ENCODE data around the gene BFAR. TPM values are rescaled to one million over a fixed set of nuclear protein-coding genes. Genes with fewer than 3 reads are reported as not detected.
A peak's percentile ranks its signal among the peaks of the same experiment; 100 is the strongest.
"Not testable (repeated sequence)": the region's sequence is repeated elsewhere in the genome, so short reads cannot be mapped to it uniquely, and the experiment has no call there.

Gene BFAR
- total RNA-seq, 1 donor from 2014 or later: 54.8 TPM

DNA sequence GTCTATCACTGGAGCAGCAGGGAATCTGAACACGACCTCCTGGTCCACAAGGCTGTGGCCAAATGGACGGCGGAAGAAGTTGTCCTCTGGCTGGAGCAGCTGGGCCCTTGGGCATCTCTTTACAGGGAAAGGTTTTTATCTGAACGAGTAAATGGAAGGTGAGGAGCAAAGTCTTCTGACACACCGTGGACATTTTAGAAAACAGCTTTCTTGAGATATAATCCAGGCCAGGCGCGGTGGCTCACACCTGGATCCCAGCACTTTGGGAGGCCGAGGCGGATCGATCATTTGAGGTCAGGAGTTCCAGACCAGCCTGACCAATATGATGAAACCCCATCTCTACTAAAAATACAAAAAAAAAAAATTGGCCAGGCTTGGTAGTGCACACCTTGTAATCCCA, 17.1 kb downstream of the BFAR start:
- H3K27me3 Mint-ChIP-seq (ENCODE audit: low read depth): no peaks in the 10 kb centered on the region
- intact Hi-C loops (cut with micrococcal nuclease): no loop called here
- no peak for DNase-seq (ENCODE audit: low spot score)
- peak overlapping the region; percentile 26 for H3K27ac Mint-ChIP-seq
- H3K4me1 Mint-ChIP-seq (ENCODE audit: low read depth): peaks cover 7% of the 10 kb centered on the region
- H3K9me3 Mint-ChIP-seq: no peaks in the 10 kb centered on the region
- H3K36me3 Mint-ChIP-seq (ENCODE audit: low read depth): peaks cover 65% of the 10 kb centered on the region
- H3K4me3 Mint-ChIP-seq (ENCODE audit: low read depth): no peak overlapping the region

GRCh38 chr16:14650629-14651028, 17.9 kb downstream of the BFAR start:
- no peaks in the 10 kb centered on the region for H3K27me3 Mint-ChIP-seq (ENCODE audit: low read depth)
- H3K4me3 Mint-ChIP-seq (ENCODE audit: low read depth): no peak overlapping the region
- peak overlapping the region; percentile 26 for H3K27ac Mint-ChIP-seq
- H3K4me1 Mint-ChIP-seq (ENCODE audit: low read depth): peaks cover 7% of the 10 kb centered on the region
- peaks cover 66% of the 10 kb centered on the region for H3K36me3 Mint-ChIP-seq (ENCODE audit: low read depth)
- no peaks in the 10 kb centered on the region for H3K9me3 Mint-ChIP-seq
- DNase-seq (ENCODE audit: low spot score): no peak
- intact Hi-C loops (cut with micrococcal nuclease): no loop called here

DNA sequence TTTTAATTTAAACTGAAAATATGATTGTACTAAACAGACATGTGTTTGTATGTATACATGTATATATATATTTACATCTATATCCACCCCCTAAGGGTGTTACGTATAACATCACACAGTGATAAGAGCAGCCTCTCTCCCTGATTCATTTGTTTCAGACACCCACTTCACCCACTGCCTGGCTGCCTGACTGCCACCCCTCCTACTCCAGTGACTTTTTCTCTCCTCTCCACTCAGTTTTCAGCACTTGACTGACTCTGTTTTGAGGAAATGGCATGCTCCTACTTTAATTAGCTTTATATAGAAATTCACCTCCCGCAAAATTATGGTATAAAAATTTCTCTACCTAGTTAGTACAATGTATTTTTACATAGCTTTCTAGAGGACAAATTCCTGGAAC, 20.0 kb downstream of the BFAR start:
- Mint-ChIP-seq H3K27me3 (ENCODE audit: low read depth) (no peaks in the 10 kb centered on the region), H3K36me3 (ENCODE audit: low read depth) (peaks cover 65% of the 10 kb centered on the region), H3K9me3 (no peaks in the 10 kb centered on the region), H3K4me1 (ENCODE audit: low read depth) (peaks cover 7% of the 10 kb centered on the region), H3K4me3 (ENCODE audit: low read depth) (no peak overlapping the region), H3K27ac (no peak overlapping the region)
- DNase-seq (ENCODE audit: low spot score): no peak
- intact Hi-C loops (cut with micrococcal nuclease): no loop called here

- no peaks in the 10 kb centered on the region for H3K9me3 Mint-ChIP-seq
- no peak overlapping the region for H3K4me3 Mint-ChIP-seq (ENCODE audit: low read depth)
- peak overlapping the region; percentile 61 for H3K27ac Mint-ChIP-seq
- H3K27me3 Mint-ChIP-seq (ENCODE audit: low read depth): no peaks in the 10 kb centered on the region
- intact Hi-C loops (cut with micrococcal nuclease): no loop called here
- no peak for DNase-seq (ENCODE audit: low spot score)
- peaks cover 7% of the 10 kb centered on the region for H3K4me1 Mint-ChIP-seq (ENCODE audit: low read depth)
- H3K36me3 Mint-ChIP-seq (ENCODE audit: low read depth): peaks cover 56% of the 10 kb centered on the region
Measured at GRCh38 chr16:14658063-14658462, 25.3 kb downstream of the BFAR start.

- intact Hi-C loops (cut with micrococcal nuclease): no loop called here
- peaks cover 59% of the 10 kb centered on the region for H3K36me3 Mint-ChIP-seq (ENCODE audit: low read depth)
- H3K27ac Mint-ChIP-seq: no peak overlapping the region
- H3K4me1 Mint-ChIP-seq (ENCODE audit: low read depth): peaks cover 3% of the 10 kb centered on the region
- H3K9me3 Mint-ChIP-seq: no peaks in the 10 kb centered on the region
- no peak for DNase-seq (ENCODE audit: low spot score)
- H3K4me3 Mint-ChIP-seq (ENCODE audit: low read depth): no peak overlapping the region
- H3K27me3 Mint-ChIP-seq (ENCODE audit: low read depth): no peaks in the 10 kb centered on the region
Measured at GRCh38 chr16:14667347-14668266, 34.9 kb downstream of the BFAR start.

GRCh38 chr16:14668556-14669223, 35.9 kb downstream of the BFAR start:
- intact Hi-C loops (cut with micrococcal nuclease): no loop called here

DNA sequence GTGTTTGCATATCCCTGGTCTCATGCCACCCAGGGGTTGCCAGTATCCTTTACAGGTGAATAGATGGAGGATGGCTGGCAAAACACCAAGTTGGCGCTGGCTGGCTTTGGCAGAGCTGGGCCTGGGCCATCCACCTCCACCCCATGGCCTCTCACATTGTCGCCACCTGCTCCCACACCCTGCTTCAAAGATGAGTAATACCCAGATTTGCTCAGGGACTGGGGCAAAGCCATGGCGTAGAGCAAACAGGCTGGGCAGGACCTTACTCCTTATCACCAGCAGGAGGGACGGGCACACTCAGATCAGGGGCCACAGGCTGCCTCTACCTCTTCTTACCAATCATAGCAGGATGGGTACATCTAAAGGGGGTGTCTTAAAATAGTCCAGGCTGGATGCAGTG, 37.0 kb downstream of the BFAR start:
- intact Hi-C loops (cut with micrococcal nuclease): no loop called here
- Mint-ChIP-seq H3K4me3 (ENCODE audit: low read depth) (no peak overlapping the region), H3K27ac (no peak overlapping the region), H3K4me1 (ENCODE audit: low read depth) (peaks cover 4% of the 10 kb centered on the region), H3K27me3 (ENCODE audit: low read depth) (no peaks in the 10 kb centered on the region), H3K36me3 (ENCODE audit: low read depth) (peaks cover 47% of the 10 kb centered on the region), H3K9me3 (no peaks in the 10 kb centered on the region)
- DNase-seq (ENCODE audit: low spot score): no peak

More at GRCh38 chr16:14668556-14669223, 35.9 kb downstream of the BFAR start:
- no peak overlapping the region for H3K4me3 Mint-ChIP-seq (ENCODE audit: low read depth)
- H3K27me3 Mint-ChIP-seq (ENCODE audit: low read depth): no peaks in the 10 kb centered on the region
- no peak for DNase-seq (ENCODE audit: low spot score)
- no peak overlapping the region for H3K27ac Mint-ChIP-seq
- H3K9me3 Mint-ChIP-seq: no peaks in the 10 kb centered on the region
- peaks cover 4% of the 10 kb centered on the region for H3K4me1 Mint-ChIP-seq (ENCODE audit: low read depth)
- peaks cover 53% of the 10 kb centered on the region for H3K36me3 Mint-ChIP-seq (ENCODE audit: low read depth)

- no peaks in the 10 kb centered on the region for H3K9me3 Mint-ChIP-seq
- H3K27ac Mint-ChIP-seq: no peak overlapping the region
- H3K27me3 Mint-ChIP-seq (ENCODE audit: low read depth): peaks cover 1% of the 10 kb centered on the region
- H3K4me3 Mint-ChIP-seq (ENCODE audit: low read depth): no peak overlapping the region
- intact Hi-C loops (cut with micrococcal nuclease): no loop called here
- no peak for DNase-seq (ENCODE audit: low spot score)
- peaks cover 23% of the 10 kb centered on the region for H3K36me3 Mint-ChIP-seq (ENCODE audit: low read depth)
- H3K4me1 Mint-ChIP-seq (ENCODE audit: low read depth): peaks cover 7% of the 10 kb centered on the region
Measured at GRCh38 chr16:14672403-14672971, 39.7 kb downstream of the BFAR start.

DNA sequence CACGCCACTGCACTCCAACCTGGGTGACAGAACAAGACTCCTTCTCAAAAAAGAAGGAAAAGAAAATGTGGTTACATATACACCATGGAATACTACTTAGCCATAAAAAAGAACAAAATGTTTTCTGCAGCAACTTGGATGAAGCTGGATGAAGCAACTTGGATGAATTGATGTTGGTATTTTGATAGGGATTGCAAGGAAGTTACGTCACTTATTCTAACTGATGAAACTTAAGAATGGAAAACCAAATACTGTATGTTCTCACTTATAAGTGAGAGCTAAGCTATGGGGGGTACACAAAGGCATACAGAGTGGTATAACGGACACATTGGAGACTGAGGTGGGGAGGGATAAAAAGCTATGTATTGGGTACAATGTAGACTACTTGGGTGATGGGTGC, 43.9 kb downstream of the BFAR start:
- Mint-ChIP-seq H3K27ac (no peak overlapping the region), H3K27me3 (ENCODE audit: low read depth) (peaks cover 1% of the 10 kb centered on the region), H3K9me3 (no peaks in the 10 kb centered on the region), H3K4me1 (ENCODE audit: low read depth) (peaks cover 7% of the 10 kb centered on the region), H3K36me3 (ENCODE audit: low read depth) (peaks cover 6% of the 10 kb centered on the region), H3K4me3 (ENCODE audit: low read depth) (no peak overlapping the region)
- DNase-seq (ENCODE audit: low spot score): no peak
- intact Hi-C loops (cut with micrococcal nuclease): no loop called here

- Mint-ChIP-seq H3K27ac (no peak overlapping the region), H3K36me3 (ENCODE audit: low read depth) (peaks cover 6% of the 10 kb centered on the region), H3K4me1 (ENCODE audit: low read depth) (peaks cover 4% of the 10 kb centered on the region), H3K9me3 (no peaks in the 10 kb centered on the region), H3K27me3 (ENCODE audit: low read depth) (peaks cover 1% of the 10 kb centered on the region), H3K4me3 (ENCODE audit: low read depth) (no peak overlapping the region)
- no peak for DNase-seq (ENCODE audit: low spot score)
- intact Hi-C loops (cut with micrococcal nuclease): no loop called here
Measured at GRCh38 chr16:14677627-14678026, 44.9 kb downstream of the BFAR start.

- intact Hi-C loops (cut with micrococcal nuclease): no loop called here
- H3K36me3 Mint-ChIP-seq (ENCODE audit: low read depth): peaks cover 3% of the 10 kb centered on the region
Measured at GRCh38 chr16:14678748-14679497, 46.2 kb downstream of the BFAR start.

GRCh38 chr16:14680396-14680795, 47.6 kb downstream of the BFAR start:
- H3K4me1 Mint-ChIP-seq (ENCODE audit: low read depth); intact Hi-C loops (cut with micrococcal nuclease); H3K27me3 Mint-ChIP-seq (ENCODE audit: low read depth); H3K4me3 Mint-ChIP-seq (ENCODE audit: low read depth); H3K27ac Mint-ChIP-seq; H3K36me3 Mint-ChIP-seq (ENCODE audit: low read depth); DNase-seq (ENCODE audit: low spot score); H3K9me3 Mint-ChIP-seq: not testable (repeated sequence)

More at GRCh38 chr16:14678748-14679497, 46.2 kb downstream of the BFAR start:
- H3K4me3 Mint-ChIP-seq (ENCODE audit: low read depth): no peak overlapping the region
- DNase-seq (ENCODE audit: low spot score): no peak
- H3K4me1 Mint-ChIP-seq (ENCODE audit: low read depth): peaks cover 3% of the 10 kb centered on the region
- peaks cover 1% of the 10 kb centered on the region for H3K27me3 Mint-ChIP-seq (ENCODE audit: low read depth)
- H3K27ac Mint-ChIP-seq: no peak overlapping the region
- no peaks in the 10 kb centered on the region for H3K9me3 Mint-ChIP-seq

All from activated T-helper 2 cell treated with anti-CD3 and anti-CD28 coated beads, Interferon-gamma antibody, Interleukin-2, Interleukin-4, amounts not matched to agents 10 μg/mL and 5 μg/mL and 100 μg/mL, durations not matched to agents 14 hours and 24 hours and 36 hours (primary cell).